ENCODE data around the gene ZNRF1. TPM values are rescaled to one million over a fixed set of nuclear protein-coding genes. Genes with fewer than 3 reads are reported as not detected.
"Not testable (repeated sequence)": the region's sequence is repeated elsewhere in the genome, so short reads cannot be mapped to it uniquely, and the experiment has no call there.

ZNRF1 gene
- total and polyA plus RNA-seq, 2 of the 13 experiments (the other 11 are each of a cell fraction or from before 2014, with no cell fraction given): 43.9 to 58.7 TPM

GRCh38 chr16:75129421-75130149 lies 130.8 kb downstream of the ZNRF1 start (continued):
- peak; percentile 68; the same call in 1 of the 2 replicates for TF ChIP-seq ATF2 (CRISPR knock-in tag; IDR thresholded peaks at IDR 0.05)
- TF ChIP-seq TEAD3 (CRISPR knock-in tag; optimal IDR thresholded peaks at IDR 0.05; ENCODE audit: borderline replicate concordance): peak; percentile 37
- peak; percentile 59; the same call in 1 of the 2 replicates for TF ChIP-seq HMG20A (CRISPR knock-in tag; IDR thresholded peaks at IDR 0.05; ENCODE audit: borderline replicate concordance)
- TF ChIP-seq MIER3 (CRISPR knock-in tag; IDR thresholded peaks at IDR 0.05; ENCODE audit: borderline replicate concordance): peak; percentile 48; the same call in 1 of the 2 replicates
- TF ChIP-seq AHDC1 (CRISPR knock-in tag; IDR thresholded peaks at IDR 0.05; ENCODE audit: borderline replicate concordance): peak; percentile 73; the same call in 1 of the 2 replicates
- 0 out of 2 replicates have a peak, but pooled peaks have one; percentile 35 for TF ChIP-seq SOX13 (IDR thresholded peaks at IDR 0.05)
- peak in 1 of 2 experiments; percentile 88; a peak in 2 of 4 replicates for TF ChIP-seq SOX13 (CRISPR knock-in tag; conservative IDR thresholded peaks at IDR 0.05 in 1 of 2, IDR thresholded peaks at IDR 0.05 in 1 of 2)
- peak; percentile 47; the same call in 1 of the 2 replicates for TF ChIP-seq PITX1 (CRISPR knock-in tag; IDR thresholded peaks at IDR 0.05)
- peak; percentile 24 for TF ChIP-seq PHF5A (CRISPR knock-in tag; IDR thresholded peaks at IDR 0.05; ENCODE audit: low read depth, unreplicated experiment)
- peak; percentile 56; the same call in 1 of the 2 replicates for TF ChIP-seq FOXK1 (CRISPR knock-in tag; IDR thresholded peaks at IDR 0.05; ENCODE audit: borderline replicate concordance, low read depth)
- TF ChIP-seq ZHX1 (CRISPR knock-in tag; IDR thresholded peaks at IDR 0.05; ENCODE audit: low read depth): peak; percentile 19; the same call in 1 of the 2 replicates
- TF ChIP-seq ZNF3 (CRISPR knock-in tag; IDR thresholded peaks at IDR 0.05): 0 out of 2 replicates have a peak, but pooled peaks have one; percentile 36
- TF ChIP-seq NFYC (CRISPR knock-in tag; IDR thresholded peaks at IDR 0.05): peak; percentile 45
- TF ChIP-seq TCF7 (IDR thresholded peaks at IDR 0.05; ENCODE audit: low read depth): peak; percentile 77
- peak; percentile 92 for TF ChIP-seq NR2F2 (IDR thresholded peaks at IDR 0.05; ENCODE audit: borderline replicate concordance, low read depth)
- TF ChIP-seq SNAPC2 (CRISPR knock-in tag; IDR thresholded peaks at IDR 0.05): peak; percentile 74; the same call in 1 of the 2 replicates
- TF ChIP-seq SOX6 (IDR thresholded peaks at IDR 0.05): not testable (repeated sequence)
- peak; percentile 93 for TF ChIP-seq SOX6 (CRISPR knock-in tag; IDR thresholded peaks at IDR 0.05)

Data from HepG2 (cell line).